ENCODE data around the gene RGS5. TPM values are rescaled to one million over a fixed set of nuclear protein-coding genes. Genes with fewer than 3 reads are reported as not detected.

The RGS5 gene
- total RNA-seq, 1 donor from 2014 or later, result 1.1 TPM

DNA sequence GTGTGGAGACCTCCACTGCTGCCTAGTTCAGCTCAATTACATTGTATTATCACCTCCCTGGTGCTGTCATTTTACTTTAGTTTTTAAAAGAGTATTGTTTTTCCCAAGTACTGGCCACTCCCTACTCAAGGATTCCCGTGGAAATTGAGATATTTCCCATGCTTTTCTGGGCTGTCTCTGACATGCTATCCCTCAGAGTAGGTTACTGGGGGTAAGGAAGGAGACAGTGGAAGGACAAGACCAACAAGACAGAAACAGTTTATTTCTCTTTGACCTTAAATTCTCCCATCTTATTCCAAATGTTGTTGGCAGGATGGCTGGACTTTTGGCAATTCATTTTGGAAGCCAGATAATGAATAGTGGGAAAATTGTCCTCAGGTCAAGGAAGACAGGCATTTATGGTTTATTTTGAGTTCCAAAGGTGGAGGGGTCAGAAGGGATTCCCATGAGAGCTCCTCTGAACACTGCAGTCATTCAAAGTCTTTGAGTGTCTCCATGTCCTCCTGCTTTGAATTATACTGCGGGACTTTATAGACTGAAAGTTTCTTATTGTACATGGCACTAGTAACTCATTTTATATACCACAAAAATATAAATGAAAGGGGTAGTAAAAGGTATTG is 20.3 kb downstream of the RGS5 start:
- intact Hi-C loops (cut with micrococcal nuclease), result no loop called here
- Mint-ChIP-seq H3K9me3 (no peaks in the 10 kb centered on the region), H3K27ac (no peak overlapping the region), H3K27me3 (peaks cover 11% of the 10 kb centered on the region), H3K36me3 (ENCODE audit: low read depth) (no peaks in the 10 kb centered on the region), H3K4me3 (no peak overlapping the region), H3K4me1 (no peaks in the 10 kb centered on the region)
- no peak for ATAC-seq (ENCODE audit: low read depth)
- DNase-seq, result no peak
- ChIA-PET CTCF (no interaction called here), POLR2A (no interaction called here)
- TF ChIP-seq, protein P1, sequence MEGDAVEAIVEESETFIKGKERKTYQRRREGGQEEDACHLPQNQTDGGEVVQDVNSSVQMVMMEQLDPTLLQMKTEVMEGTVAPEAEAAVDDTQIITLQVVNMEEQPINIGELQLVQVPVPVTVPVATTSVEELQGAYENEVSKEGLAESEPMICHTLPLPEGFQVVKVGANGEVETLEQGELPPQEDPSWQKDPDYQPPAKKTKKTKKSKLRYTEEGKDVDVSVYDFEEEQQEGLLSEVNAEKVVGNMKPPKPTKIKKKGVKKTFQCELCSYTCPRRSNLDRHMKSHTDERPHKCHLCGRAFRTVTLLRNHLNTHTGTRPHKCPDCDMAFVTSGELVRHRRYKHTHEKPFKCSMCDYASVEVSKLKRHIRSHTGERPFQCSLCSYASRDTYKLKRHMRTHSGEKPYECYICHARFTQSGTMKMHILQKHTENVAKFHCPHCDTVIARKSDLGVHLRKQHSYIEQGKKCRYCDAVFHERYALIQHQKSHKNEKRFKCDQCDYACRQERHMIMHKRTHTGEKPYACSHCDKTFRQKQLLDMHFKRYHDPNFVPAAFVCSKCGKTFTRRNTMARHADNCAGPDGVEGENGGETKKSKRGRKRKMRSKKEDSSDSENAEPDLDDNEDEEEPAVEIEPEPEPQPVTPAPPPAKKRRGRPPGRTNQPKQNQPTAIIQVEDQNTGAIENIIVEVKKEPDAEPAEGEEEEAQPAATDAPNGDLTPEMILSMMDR (IDR thresholded peaks at IDR 0.05), result no peak

DNA sequence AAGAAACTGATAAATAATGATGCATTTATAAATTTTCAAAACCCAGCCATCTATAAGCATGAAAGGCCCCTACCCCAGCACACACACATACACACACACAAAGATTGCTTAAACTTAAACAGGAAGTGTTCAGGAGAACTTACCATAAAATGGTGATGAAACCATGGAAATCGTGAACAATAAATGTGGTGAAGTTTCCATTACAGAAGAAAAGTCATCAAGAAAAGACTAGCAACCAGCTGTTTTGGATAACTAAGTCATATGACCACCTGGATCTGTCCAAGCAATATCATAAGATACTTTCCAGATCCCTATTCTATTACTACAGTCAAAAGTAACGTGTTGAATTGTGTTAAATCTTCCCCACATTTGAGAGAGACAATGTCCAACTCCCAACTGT is 24.1 kb downstream of the RGS5 start:
- H3K4me3 Mint-ChIP-seq, result no peak overlapping the region
- H3K27me3 Mint-ChIP-seq, result peaks cover 4% of the 10 kb centered on the region
- DNase-seq, result no peak
- H3K9me3 Mint-ChIP-seq, result no peaks in the 10 kb centered on the region
- no peaks in the 10 kb centered on the region for H3K36me3 Mint-ChIP-seq (ENCODE audit: low read depth)
- TF ChIP-seq, protein P1 (IDR thresholded peaks at IDR 0.05), result no peak
- intact Hi-C loops (cut with micrococcal nuclease), result no loop called here
- POLR2A ChIA-PET, result no interaction called here
- no peak for ATAC-seq (ENCODE audit: low read depth)
- CTCF ChIA-PET, result no interaction called here
- no peaks in the 10 kb centered on the region for H3K4me1 Mint-ChIP-seq
- no peak overlapping the region for H3K27ac Mint-ChIP-seq

DNA sequence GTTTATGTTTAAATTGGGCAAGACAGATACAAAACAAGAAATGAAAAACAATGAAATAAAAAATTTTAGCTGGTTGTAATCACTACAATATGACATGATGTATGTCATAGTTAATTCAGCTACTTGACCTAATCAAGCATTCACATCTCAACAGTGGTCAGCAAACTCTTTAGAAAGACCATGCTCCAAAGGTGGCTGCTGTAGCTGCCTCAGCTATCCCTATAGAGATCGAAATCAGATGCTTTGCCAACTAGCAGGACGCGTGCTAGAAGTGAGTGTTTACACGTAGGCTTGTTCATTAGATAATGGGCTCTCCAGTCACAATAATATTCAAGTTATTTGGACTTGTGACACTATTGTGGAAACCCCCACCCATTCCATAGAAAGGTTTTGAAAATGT is 25.9 kb downstream of the RGS5 start:
- intact Hi-C loops (cut with micrococcal nuclease), result no loop called here
- no peak overlapping the region for H3K4me3 Mint-ChIP-seq
- TF ChIP-seq, protein P1 (IDR thresholded peaks at IDR 0.05), result no peak
- no peak overlapping the region for H3K27ac Mint-ChIP-seq
- no peaks in the 10 kb centered on the region for H3K36me3 Mint-ChIP-seq (ENCODE audit: low read depth)
- no peaks in the 10 kb centered on the region for H3K4me1 Mint-ChIP-seq
- H3K9me3 Mint-ChIP-seq, result no peaks in the 10 kb centered on the region
- no peak for DNase-seq
- ATAC-seq (ENCODE audit: low read depth), result no peak
- ChIA-PET CTCF (interaction anchor here (1.4 kb wide), 1 partner anchor 10 kb away, joined by 5 read pairs; no protein-coding TSS in a partner anchor), POLR2A (no interaction called here)
- H3K27me3 Mint-ChIP-seq, result peaks cover 4% of the 10 kb centered on the region

DNA sequence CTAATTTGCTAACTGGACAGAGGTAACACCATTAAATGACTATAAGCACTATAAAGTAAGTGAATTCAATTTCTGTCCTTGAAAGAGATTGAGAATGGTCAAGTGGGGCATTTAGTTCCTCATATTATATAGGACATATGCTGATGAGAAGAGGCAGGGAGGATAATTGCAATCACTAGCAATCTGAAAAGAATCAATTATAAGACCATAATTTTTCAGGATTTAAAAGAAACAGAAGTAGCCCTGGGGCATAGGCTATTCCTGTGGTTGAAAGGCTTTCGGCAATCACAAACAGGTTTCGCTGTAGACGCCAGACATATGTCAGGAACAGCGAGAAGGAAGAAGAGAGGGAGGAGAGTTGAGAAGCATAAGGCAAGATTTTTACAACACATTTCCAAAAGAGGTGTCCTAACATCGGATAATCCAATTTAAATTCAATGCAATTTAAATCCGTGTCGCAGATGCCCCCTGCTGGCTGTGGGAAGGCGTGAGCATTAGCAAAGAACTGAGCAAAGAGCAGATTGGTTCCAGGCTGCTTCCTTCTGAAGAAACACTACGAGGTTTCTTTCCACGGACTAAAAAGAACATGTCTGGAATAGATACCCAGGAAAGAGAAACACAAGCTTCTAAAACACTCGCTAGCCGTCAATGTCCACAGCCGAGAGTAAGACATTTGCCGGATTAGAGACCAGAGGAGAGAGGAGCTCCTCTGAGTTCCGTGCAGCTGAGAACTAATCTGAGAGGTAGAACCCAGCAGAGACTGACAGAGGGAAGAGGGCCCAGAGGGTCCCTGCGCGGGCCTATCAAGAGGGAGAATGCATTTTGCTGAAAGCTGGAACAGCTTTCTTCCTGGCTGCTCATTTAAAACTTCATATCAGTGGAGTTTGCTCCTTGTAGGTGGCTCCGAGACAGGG is 27.9 kb downstream of the RGS5 start:
- Mint-ChIP-seq H3K4me1 (no peaks in the 10 kb centered on the region), H3K4me3 (no peak overlapping the region), H3K27me3 (peaks cover 2% of the 10 kb centered on the region), H3K9me3 (no peaks in the 10 kb centered on the region), H3K36me3 (ENCODE audit: low read depth) (no peaks in the 10 kb centered on the region), H3K27ac (no peak overlapping the region)
- ChIA-PET POLR2A (no interaction called here), CTCF (interaction anchor here (1.0 to 1.4 kb wide), 3 partner anchors 12 to 326 kb away, joined by 3 to 7 read pairs (median 6); no protein-coding TSS in a partner anchor)
- TF ChIP-seq, protein P1 (IDR thresholded peaks at IDR 0.05), result no peak
- intact Hi-C loops (cut with micrococcal nuclease), result loop anchor here (1.0 kb wide), 1 partner anchor 326 kb away; no protein-coding TSS in a partner anchor
- ATAC-seq (ENCODE audit: low read depth) (no peak), DNase-seq (no peak)

DNA sequence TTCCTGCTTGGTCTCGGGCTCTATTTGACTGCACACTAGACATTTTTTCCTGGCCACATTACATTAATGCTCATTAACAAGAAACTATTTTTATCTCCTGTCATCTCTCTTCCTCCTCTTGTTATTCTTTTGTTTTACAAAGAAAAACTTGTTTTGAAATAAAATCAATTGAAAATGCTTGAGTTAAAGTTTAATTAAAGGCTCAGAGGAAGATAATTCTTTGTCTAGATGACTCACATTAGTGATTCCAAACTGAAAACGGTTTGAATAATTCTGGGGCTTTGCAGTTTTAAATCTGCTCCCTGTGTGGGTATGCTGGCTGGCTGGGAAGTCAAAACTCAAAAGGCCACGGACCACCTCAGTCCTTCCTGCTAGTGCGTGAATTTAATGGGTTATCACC is 29.6 kb downstream of the RGS5 start:
- intact Hi-C loops (cut with micrococcal nuclease), result no loop called here
- H3K4me1 Mint-ChIP-seq, result no peaks in the 10 kb centered on the region

More for the DNA sequence above, 29.6 kb downstream of the RGS5 start:
- ChIA-PET POLR2A (no interaction called here), CTCF (no interaction called here)
- Mint-ChIP-seq H3K27ac (no peak overlapping the region), H3K9me3 (no peaks in the 10 kb centered on the region), H3K4me3 (no peak overlapping the region), H3K36me3 (ENCODE audit: low read depth) (no peaks in the 10 kb centered on the region), H3K27me3 (peaks cover 2% of the 10 kb centered on the region)
- TF ChIP-seq, protein P1 (IDR thresholded peaks at IDR 0.05), result no peak
- no peak for DNase-seq
- no peak for ATAC-seq (ENCODE audit: low read depth)

Measured in activated B cell treated with CpG ODN at 0.5 μM for 24 hours (primary cell).